ENCODE measurements around the gene GLI3. TPM values are rescaled to one million over a fixed set of nuclear protein-coding genes. Genes with fewer than 3 reads are reported as not detected.

GLI3 gene
- total RNA-seq, 2 donors from 2014 or later, result 3.4 to 6.6 TPM

- Histone ChIP-seq H3K4me1 (ENCODE audit: control insufficient read depth in 1 of 2, low read depth in 2 of 2) (no peaks in the 10 kb centered on the region), H3K27me3 (replicated peaks; ENCODE audit: insufficient read depth) (no peaks in the 10 kb centered on the region), H3K27ac (no peak overlapping the region), H3K36me3 (no peaks in the 10 kb centered on the region), H3K9me3 (no peaks in the 10 kb centered on the region), H3K4me3 (no peak overlapping the region)
- DNase-seq (ENCODE audit: low spot score) (no peak), ATAC-seq (ENCODE audit: insufficient number of reproducible peaks, low FRiP score, low read depth) (no peak)
- TF ChIP-seq CTCF (IDR thresholded peaks at IDR 0.05), result no peak
Observed at GRCh38 chr7:42012313-42012712, 224.7 kb downstream of the GLI3 start.

- ATAC-seq (ENCODE audit: insufficient number of reproducible peaks, low FRiP score, low read depth), result no peak
- Histone ChIP-seq H3K27me3 (replicated peaks; ENCODE audit: insufficient read depth) (no peaks in the 10 kb centered on the region), H3K4me3 (no peak overlapping the region), H3K9me3 (no peaks in the 10 kb centered on the region), H3K4me1 (ENCODE audit: control insufficient read depth in 1 of 2, low read depth in 2 of 2) (no peaks in the 10 kb centered on the region), H3K36me3 (no peaks in the 10 kb centered on the region), H3K27ac (no peak overlapping the region)
- no peak for TF ChIP-seq CTCF (IDR thresholded peaks at IDR 0.05)
- DNase-seq (ENCODE audit: low spot score), result no peak
Observed at GRCh38 chr7:42011846-42012245, 225.2 kb downstream of the GLI3 start.

- no peak for TF ChIP-seq CTCF (IDR thresholded peaks at IDR 0.05)
- DNase-seq (ENCODE audit: low spot score), result no peak
- no peak for ATAC-seq (ENCODE audit: insufficient number of reproducible peaks, low FRiP score, low read depth)
- H3K27me3 ChIP-seq (replicated peaks; ENCODE audit: insufficient read depth), result no peaks in the 10 kb centered on the region
- no peak overlapping the region for H3K27ac ChIP-seq
- no peaks in the 10 kb centered on the region for H3K36me3 ChIP-seq
- H3K9me3 ChIP-seq, result no peaks in the 10 kb centered on the region
- H3K4me3 ChIP-seq, result no peak overlapping the region
- no peaks in the 10 kb centered on the region for H3K4me1 ChIP-seq (ENCODE audit: control insufficient read depth in 1 of 2, low read depth in 2 of 2)
Observed at GRCh38 chr7:42010751-42011150, 226.3 kb downstream of the GLI3 start.

GRCh38 chr7:42006801-42007513 lies 230.1 kb downstream of the GLI3 start:
- H3K4me3 ChIP-seq, result no peak overlapping the region
- TF ChIP-seq CTCF (IDR thresholded peaks at IDR 0.05), result no peak
- ATAC-seq (ENCODE audit: insufficient number of reproducible peaks, low FRiP score, low read depth) (no peak), DNase-seq (ENCODE audit: low spot score) (no peak)
- H3K4me1 ChIP-seq (ENCODE audit: control insufficient read depth in 1 of 2, low read depth in 2 of 2), result no peaks in the 10 kb centered on the region
- no peaks in the 10 kb centered on the region for H3K27me3 ChIP-seq (replicated peaks; ENCODE audit: insufficient read depth)
- no peaks in the 10 kb centered on the region for H3K9me3 ChIP-seq
- no peak overlapping the region for H3K27ac ChIP-seq
- H3K36me3 ChIP-seq, result no peaks in the 10 kb centered on the region

GRCh38 chr7:42002654-42003053 lies 234.4 kb downstream of the GLI3 start:
- Histone ChIP-seq H3K27ac (no peak overlapping the region), H3K4me1 (ENCODE audit: control insufficient read depth in 1 of 2, low read depth in 2 of 2) (peaks cover 0 to 12% of the 10 kb centered on the region in 2 donors), H3K36me3 (no peaks in the 10 kb centered on the region), H3K9me3 (no peaks in the 10 kb centered on the region), H3K27me3 (replicated peaks; ENCODE audit: insufficient read depth) (no peaks in the 10 kb centered on the region), H3K4me3 (no peak overlapping the region)
- no peak for TF ChIP-seq CTCF (IDR thresholded peaks at IDR 0.05)
- ATAC-seq (ENCODE audit: insufficient number of reproducible peaks, low FRiP score, low read depth), result no peak
- DNase-seq (ENCODE audit: low spot score), result no peak

Data from thoracic aorta (tissue), 2 donors.